GM18498 (cell line): ENCODE results near the gene LRRC74B.

ENCODE experiments used
- ATAC-seq: cut with Tn5 transposase; IDR thresholded peaks from one replicate; pipeline ENCODE4 v1.9.1; 2021; ENCODE audit warnings: mild to moderate bottlenecking, moderate library complexity; ENCODE audit not compliant: unreplicated experiment

The LRRC74B gene

DNA sequence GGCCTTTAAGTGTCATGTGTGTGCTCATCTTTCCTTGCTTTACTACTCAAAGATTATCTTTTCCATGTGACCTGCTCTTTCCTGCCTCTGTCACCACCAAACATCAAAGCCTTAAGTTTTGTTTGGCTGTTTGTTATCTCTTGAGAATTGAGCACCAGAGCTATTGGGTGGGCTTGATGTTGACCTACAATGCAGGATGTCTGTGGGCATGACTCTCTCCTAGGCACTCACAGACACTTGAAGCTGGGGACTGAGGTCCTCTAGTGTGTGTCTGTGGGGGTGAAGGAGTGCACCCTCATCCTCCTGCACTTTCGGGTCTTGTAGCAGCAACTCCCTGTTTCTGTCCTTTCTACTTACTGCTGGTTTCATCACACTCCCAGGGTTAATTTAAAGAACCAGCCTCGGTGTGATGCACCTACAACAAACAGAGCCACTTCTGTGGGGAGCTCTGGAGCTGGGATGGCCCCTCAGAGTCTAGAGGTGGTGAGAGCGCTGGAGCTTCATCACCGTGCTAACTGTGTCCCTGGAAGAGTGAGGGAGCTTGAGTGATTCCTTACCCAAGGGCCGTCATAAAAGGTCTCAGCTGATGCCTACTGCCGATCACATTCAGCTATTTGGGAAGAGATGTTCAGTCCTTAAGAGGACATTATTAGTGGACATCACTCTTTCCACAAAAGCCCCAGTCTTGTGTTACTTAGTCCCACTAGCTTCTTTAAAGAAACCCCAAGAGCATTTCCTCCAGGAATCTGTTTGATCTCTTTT is 56.3 kb downstream of the LRRC74B start:
- ATAC-seq: no peak

DNA sequence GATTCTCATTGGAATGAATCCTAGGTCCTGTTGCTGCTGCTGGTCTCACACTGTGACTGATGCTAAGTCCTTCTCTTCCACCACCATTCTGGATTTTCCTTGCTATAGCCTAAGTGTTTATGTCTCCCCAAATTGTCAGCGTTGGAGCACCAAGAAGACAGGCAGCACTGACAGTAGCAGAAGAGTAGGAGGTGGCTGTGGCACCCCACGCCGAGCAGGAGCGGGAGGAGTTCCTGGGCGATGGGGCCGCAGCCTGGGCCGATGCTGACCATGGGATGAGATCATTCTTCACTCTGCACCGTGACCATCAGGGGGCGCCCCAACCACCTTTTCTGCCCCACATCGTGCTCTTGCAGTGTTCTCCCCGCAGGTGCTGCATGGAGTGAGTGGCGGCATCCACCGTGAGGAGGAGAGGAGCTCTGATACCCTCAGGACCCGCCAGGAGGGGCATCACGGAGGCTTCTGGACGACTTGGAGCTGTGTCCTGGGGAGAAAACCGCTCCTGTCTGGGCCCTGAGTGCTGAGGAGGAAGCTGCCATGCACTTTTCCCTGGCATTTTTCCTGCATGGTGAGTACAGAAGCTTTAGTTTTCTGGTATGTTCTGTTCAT is 57.0 kb downstream of the LRRC74B start:
- ATAC-seq: no peak

DNA sequence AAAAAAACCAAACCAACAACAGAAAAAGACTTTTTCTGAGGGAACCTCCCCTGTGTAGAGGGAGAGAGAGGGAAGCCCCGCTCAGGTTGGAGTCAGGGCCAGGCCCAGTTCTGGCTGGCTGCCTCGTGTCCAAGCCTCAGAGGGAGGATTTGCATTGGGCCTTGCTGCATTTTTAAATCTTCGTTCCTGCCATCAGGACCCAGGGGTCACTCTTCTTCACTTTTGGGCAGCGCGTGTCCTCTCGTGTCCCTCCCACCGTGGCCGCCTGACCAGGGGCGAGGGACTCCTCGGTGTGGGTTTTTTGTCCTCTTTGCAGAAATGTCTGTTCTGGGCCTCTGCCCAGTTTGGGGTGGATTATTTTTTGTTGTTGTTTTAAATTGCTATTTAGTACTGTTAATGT is 57.9 kb downstream of the LRRC74B start:
- ATAC-seq: no peak

DNA sequence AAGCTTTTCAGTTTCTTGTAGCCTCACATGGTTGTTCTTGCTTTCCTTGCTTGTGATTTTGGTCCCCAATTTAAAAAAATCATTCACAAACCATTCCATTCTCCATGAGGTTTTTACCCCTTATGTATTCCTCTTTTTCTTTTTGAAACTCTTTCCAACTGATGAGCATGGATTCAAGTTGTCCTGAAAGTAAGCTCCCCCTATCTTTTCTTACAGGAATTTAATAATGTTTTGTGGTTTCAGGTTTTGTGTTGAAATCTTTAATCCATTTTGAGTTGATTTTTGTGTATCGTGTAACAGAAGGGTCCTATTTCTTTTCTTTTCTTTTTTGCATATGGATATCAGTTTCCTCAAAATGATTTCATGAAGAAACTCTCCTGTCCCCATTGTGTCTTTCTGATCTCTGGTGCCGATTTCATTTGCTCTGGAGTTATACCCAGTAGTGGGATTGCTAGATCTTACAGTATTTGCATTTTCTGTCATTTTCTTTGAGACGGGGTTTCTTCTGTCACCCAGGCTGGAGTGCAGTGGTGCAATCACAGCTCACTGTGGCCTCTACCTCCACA is 58.5 kb downstream of the LRRC74B start:
- no peak for ATAC-seq

DNA sequence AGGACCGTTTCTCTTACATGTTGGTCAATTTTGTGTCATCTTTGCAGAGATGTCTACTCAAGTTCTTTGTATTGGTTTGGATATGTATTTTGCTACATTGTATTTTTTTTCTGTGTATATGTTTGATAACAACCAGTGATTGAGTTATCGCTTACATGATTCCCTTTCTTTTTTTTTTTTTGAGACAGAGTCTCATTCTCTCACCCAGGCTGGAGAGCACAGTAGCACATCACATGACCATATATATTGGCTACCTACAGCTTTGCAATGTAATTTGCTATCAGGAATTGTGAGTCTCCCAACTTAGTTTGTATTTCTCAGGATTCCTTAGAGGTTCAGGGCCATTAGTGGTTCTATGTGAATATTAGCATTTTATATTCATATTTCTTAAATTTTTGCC is 59.5 kb downstream of the LRRC74B start:
- ATAC-seq: no peak

DNA sequence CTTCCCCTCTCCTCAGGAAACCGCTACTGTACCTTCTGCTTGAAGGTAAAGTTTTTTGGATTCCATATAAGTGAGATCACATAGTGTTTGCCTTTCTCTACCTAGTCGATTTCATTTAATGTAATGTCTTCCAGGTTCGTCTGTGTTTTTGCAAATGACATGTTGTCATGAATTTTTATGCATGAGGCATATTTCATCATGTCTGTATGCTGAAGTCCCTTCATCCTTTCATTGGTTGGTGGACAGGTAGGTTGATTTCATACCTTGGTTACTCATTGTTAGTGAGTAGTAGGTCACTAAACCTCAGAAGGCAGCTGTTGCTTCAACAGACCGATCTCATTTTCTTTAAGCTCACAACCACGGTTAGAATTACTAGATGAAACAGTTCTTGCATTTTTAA is 60.3 kb downstream of the LRRC74B start:
- ATAC-seq: no peak

DNA sequence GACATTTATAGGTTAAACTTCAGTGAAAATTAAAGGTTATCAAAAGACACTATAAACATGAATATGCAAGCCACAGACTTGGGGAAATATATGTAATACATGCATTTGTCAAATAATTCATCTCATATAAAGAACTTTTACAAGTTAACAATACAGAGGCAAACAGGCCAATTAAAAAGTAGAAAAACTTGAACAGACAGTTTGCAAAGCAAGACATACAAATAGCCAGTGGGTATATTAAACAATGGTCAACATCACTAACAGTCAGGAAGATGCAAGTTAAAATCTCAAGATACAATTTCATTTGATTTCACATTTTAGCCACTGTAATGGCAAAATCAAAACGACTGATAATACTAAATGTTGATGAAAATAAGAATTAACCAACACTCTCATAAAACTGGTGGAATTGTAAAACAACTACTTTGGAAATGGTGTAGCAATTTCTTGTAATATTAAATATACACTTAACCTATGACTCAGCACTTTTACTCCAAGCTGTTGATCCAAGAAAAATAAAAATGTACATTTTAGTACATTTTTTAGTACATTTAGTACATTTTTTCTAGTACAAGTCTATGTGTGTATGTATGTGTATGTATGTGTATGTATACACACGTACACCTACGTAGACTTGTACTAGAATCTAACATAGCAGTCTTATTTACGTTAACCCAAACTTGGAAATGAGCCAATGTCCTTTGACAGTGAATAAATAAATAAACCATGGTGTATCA is 62.8 kb downstream of the LRRC74B start:
- ATAC-seq: no peak
